ENCODE results near the gene OR5B3. TPM values are rescaled to one million over a fixed set of nuclear protein-coding genes. Genes with fewer than 3 reads are reported as not detected.

Gene OR5B3
- total RNA-seq (not detected), polyA plus RNA-seq (ENCODE audit: insufficient read depth, low read depth, low replicate concordance) (not detected)
- long read RNA-seq, donor 1 = 0 reads
- long read RNA-seq, donor 2 = 0 reads

DNA sequence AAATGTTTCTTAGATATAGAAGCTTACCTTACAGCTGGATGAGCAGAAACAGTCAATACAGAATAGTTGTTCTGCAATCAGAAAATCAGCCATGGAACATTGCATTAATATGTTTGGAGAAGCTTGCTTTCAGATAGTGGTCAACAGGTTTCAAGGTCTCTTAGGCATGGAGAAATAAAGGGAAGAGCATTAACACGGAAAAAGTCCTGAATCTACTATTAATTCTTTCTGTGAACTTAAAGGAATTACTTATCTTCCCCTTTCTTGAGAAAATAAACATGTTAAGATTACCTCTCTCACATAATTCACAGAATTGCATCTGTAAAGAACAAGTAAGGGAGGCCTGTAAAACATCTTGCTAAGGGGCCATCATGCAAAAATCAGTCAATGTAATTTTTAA is at the start of gene OR5B3:
OR5B3 (minus strand) TSS at position 101 of the 400 bp plus-strand sequence. CDS start 3,465 bp downstream, outside the sequence.
- intact Hi-C loops (cut with DNase I; ENCODE audit: low total_unique reads) = no loop called here
- WGBS, 2 donors = 61 to 73% methylated on average over 1 of the region's 1 CpG
- no peak for DNase-seq

GRCh38 chr11:58451585-58451984 is 44.9 kb upstream of the OR5B3 start:
- DNase-seq = no peak
- H3K9me3 ChIP-seq = no peaks in the 10 kb centered on the region
- H3K4me1 ChIP-seq = no peaks in the 10 kb centered on the region
- intact Hi-C loops (cut with DNase I; ENCODE audit: low total_unique reads) = no loop called here
- H3K4me3 ChIP-seq = no peak overlapping the region
- H3K27me3 ChIP-seq = no peaks in the 10 kb centered on the region
- TF ChIP-seq POLR2A (IDR thresholded peaks at IDR 0.05) (no peak), CTCF (IDR thresholded peaks at IDR 0.05) (no peak)
- WGBS, 2 donors = 68 to 80% methylated on average over 3 of the region's 3 CpGs
- no peaks in the 10 kb centered on the region for H3K36me3 ChIP-seq (ENCODE audit: low read depth, missing control alignments)
- no peak overlapping the region for H3K27ac ChIP-seq

More for the DNA sequence above, at the start of gene OR5B3:
- Histone ChIP-seq H3K36me3 (ENCODE audit: low read depth, missing control alignments) (no peaks in the 10 kb centered on the region), H3K27ac (no peak within 1 kb of the TSS), H3K27me3 (no peaks in the 10 kb centered on the region), H3K4me3 (no peak within 1 kb of the TSS), H3K9me3 (no peaks in the 10 kb centered on the region), H3K4me1 (no peaks in the 10 kb centered on the region)
- TF ChIP-seq POLR2A (IDR thresholded peaks at IDR 0.05) = no peak
- no peak for TF ChIP-seq CTCF (IDR thresholded peaks at IDR 0.05)

- Histone ChIP-seq H3K27me3 (no peaks in the 10 kb centered on the region), H3K27ac (no peak overlapping the region), H3K4me1 (no peaks in the 10 kb centered on the region), H3K9me3 (peaks cover 2% of the 10 kb centered on the region), H3K36me3 (ENCODE audit: low read depth, missing control alignments) (no peaks in the 10 kb centered on the region), H3K4me3 (no peak overlapping the region)
- intact Hi-C loops (cut with DNase I; ENCODE audit: low total_unique reads) = no loop called here
- no peak for DNase-seq
- TF ChIP-seq POLR2A (IDR thresholded peaks at IDR 0.05) (no peak), CTCF (IDR thresholded peaks at IDR 0.05) (no peak)
- 89 to 92% methylated on average over 6 of the region's 6 CpGs for WGBS, 2 donors
Observed at GRCh38 chr11:58446294-58446693, 39.6 kb upstream of the OR5B3 start.

DNA sequence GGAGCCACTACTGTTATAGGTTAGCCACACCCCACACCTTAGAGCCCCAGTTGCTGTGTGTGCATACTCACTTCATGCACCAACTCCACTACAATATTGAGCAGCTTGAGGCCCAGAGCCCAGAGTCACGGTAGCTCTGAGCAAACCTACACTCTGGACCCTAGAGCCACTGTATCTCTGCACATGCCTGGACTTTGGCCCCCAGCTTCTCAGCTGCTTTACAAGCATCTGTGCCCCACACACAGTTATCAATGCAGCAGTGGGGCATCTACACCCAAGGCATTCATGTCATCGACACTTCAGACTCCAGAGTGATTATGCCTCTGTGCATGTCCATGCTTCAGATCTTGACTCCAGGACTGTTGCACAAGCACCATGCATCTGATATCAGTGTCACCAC is 37.6 kb upstream of the OR5B3 start:
- H3K27ac ChIP-seq = no peak overlapping the region
- no peak for TF ChIP-seq POLR2A (IDR thresholded peaks at IDR 0.05)
- no peak for TF ChIP-seq CTCF (IDR thresholded peaks at IDR 0.05)
- H3K27me3 ChIP-seq = no peaks in the 10 kb centered on the region
- intact Hi-C loops (cut with DNase I; ENCODE audit: low total_unique reads) = no loop called here
- no peaks in the 10 kb centered on the region for H3K4me1 ChIP-seq
- H3K4me3 ChIP-seq = no peak overlapping the region
- DNase-seq = no peak
- H3K9me3 ChIP-seq = peaks cover 2% of the 10 kb centered on the region
- WGBS, 2 donors = 94 to 100% methylated on average over 2 of the region's 2 CpGs
- no peaks in the 10 kb centered on the region for H3K36me3 ChIP-seq (ENCODE audit: low read depth, missing control alignments)

DNA sequence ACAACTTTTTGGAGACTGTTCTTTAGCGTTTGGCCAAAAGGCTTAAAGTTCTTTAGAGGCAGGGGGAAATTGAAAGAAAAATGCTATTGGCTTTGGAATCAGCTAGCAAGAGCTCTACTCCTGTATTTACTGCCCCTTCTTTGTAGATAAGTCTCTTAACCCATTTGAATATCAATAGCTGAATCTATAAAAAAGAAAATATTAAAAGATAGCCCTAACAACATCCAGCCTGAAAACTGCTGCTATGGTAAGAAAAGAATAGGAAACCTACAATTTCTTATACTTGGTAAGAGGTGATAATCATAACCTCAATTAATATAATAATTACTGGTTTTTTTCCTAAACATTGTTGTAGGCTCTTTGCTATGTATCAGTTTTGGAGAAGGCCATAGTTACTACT is 35.5 kb upstream of the OR5B3 start, which contains the start of gene OR5B12:
OR5B12 (minus strand) TSS at position 101 of the 400 bp plus-strand sequence. CDS start 2,085 bp downstream, outside the sequence.
- intact Hi-C loops (cut with DNase I; ENCODE audit: low total_unique reads) = no loop called here
- H3K4me1 ChIP-seq = no peaks in the 10 kb centered on the region
- TF ChIP-seq CTCF (IDR thresholded peaks at IDR 0.05) (no peak), POLR2A (IDR thresholded peaks at IDR 0.05) (no peak)
- no peak within 1 kb of the TSS for H3K4me3 ChIP-seq
- no peaks in the 10 kb centered on the region for H3K27me3 ChIP-seq
- H3K9me3 ChIP-seq = peaks cover 2% of the 10 kb centered on the region
- no peak for DNase-seq
- no peak within 1 kb of the TSS for H3K27ac ChIP-seq
- no peaks in the 10 kb centered on the region for H3K36me3 ChIP-seq (ENCODE audit: low read depth, missing control alignments)
- WGBS, 2 donors = 95 to 96% methylated on average over 1 of the region's 1 CpG
